Panc1 (cell line): ENCODE data around the gene PIGS. TPM values are rescaled to one million over a fixed set of nuclear protein-coding genes. Genes with fewer than 3 reads are reported as not detected.

Source experiments
- ATAC-seq: fragments of 200-7000 bp; cut with Tn5 transposase; 2 replicates; pipeline ENCODE4 v1.9.1; 2020; ENCODE audit warnings: mild to moderate bottlenecking, moderate library complexity
- BruUV-seq: library from RNA; stranded (reverse); fragments of 400-500 nt; replicated peaks from 2 replicates; lab custom pipeline; 2021; lab: Mats Ljungman, UMichigan
- CTCF ChIA-PET: fragments of 300-600 bp; sonication (Branson Sonifier 250); formaldehyde crosslinking; loops from one replicate; lab custom pipeline; 2022; ENCODE audit warnings: antibody characterized with exemption; lab: Charles Lee
- POLR2A ChIA-PET: fragments of 300-600 bp; sonication (Branson Sonifier 250); formaldehyde crosslinking; loops from one replicate; lab custom pipeline; 2022; ENCODE audit warnings: antibody characterized with exemption; lab: Charles Lee
- DNase-seq: peaks from one replicate; pipeline ENCODE4 v3.0.0-alpha.2; 2010; ENCODE audit warnings: low read depth, low spot score
- H3K27ac ChIP-seq: 2 replicates; pipeline ENCODE4 v1.5.1; 2011; ENCODE audit warnings: mild to moderate bottlenecking, low read length, inconsistent platforms
- H3K27me3 ChIP-seq: fragments of 200-500 bp; sonication (Bioruptor generic); 2 replicates; pipeline ENCODE4 v1.6.0; 2014; ENCODE audit warnings: low read length, inconsistent platforms; ENCODE audit not compliant: control insufficient read depth, insufficient read depth
- H3K36me3 ChIP-seq: fragments of 200-500 bp; sonication (Bioruptor generic); 2 replicates; pipeline ENCODE4 v1.5.1; 2014; ENCODE audit warnings: inconsistent platforms, mild to moderate bottlenecking, low read length, moderate library complexity; ENCODE audit not compliant: control insufficient read depth, insufficient read depth
- H3K4me1 ChIP-seq: 2 replicates; pipeline ENCODE4 v1.5.1; 2011; ENCODE audit warnings: inconsistent platforms, mild to moderate bottlenecking, low read length, moderate library complexity; ENCODE audit not compliant: control insufficient read depth, insufficient read depth
- H3K4me3 ChIP-seq, 2 experiments: 2 replicates each; pipeline ENCODE4 v1.5.1; 2011 to 2012; ENCODE audit warnings: low read depth in 2 of 2, low read length in 2 of 2, mild to moderate bottlenecking in 2 of 2, inconsistent platforms in 1 of 2, moderate library complexity in 1 of 2
- H3K9me3 ChIP-seq: fragments of 200-500 bp; sonication (Bioruptor generic); 2 replicates; pipeline ENCODE4 v1.5.1; 2014; ENCODE audit warnings: low read depth, mild to moderate bottlenecking, inconsistent platforms, low read length, moderate library complexity; ENCODE audit not compliant: control insufficient read depth, insufficient read depth
- POLR2AphosphoS5 ChIP-seq: IDR thresholded peaks from 2 replicates; pipeline ENCODE4 v1.6.1; 2012; ENCODE audit warnings: mild to moderate bottlenecking, low read depth, low read length, moderate library complexity
- SIN3A ChIP-seq: IDR thresholded peaks from 2 replicates; pipeline ENCODE4 v1.6.1; 2012; ENCODE audit warnings: low read depth, mild to moderate bottlenecking, low read length, moderate library complexity, borderline replicate concordance; ENCODE audit not compliant: insufficient read depth
- TCF7L2 ChIP-seq: IDR thresholded peaks from 2 replicates; pipeline ENCODE4 v1.6.1; 2011; ENCODE audit warnings: mild to moderate bottlenecking, low read depth, low read length, inconsistent platforms
- in situ Hi-C: cut with HindIII; loops from 2 replicates; pipeline ENCODE4 v1.10.0; 2016; ENCODE audit warnings: low sequenced_read_pairs, low pct_unique_long_range_greater_than_20kb
- intact Hi-C: fragments of 100-400 bp; cut with micrococcal nuclease; formaldehyde crosslinking; loops from one replicate; pipeline ENCODE4 v1.10.0; 2022; ENCODE audit not compliant: unreplicated experiment
- total RNA-seq: library from RNA; stranded (reverse); gene quantifications from one replicate; pipeline ENCODE4 v1.2.1, GENCODE V29; 2021; ENCODE audit not compliant: unreplicated experiment
- TF ChIP-seq, protein P1 (sequence below), 2 experiments: IDR thresholded peaks; 2 replicates each; pipeline ENCODE4 v1.6.1; 2011 to 2012; ENCODE audit warnings: low read depth in 2 of 2, control low read depth in 1 of 2, low read length in 1 of 2, mild to moderate bottlenecking in 1 of 2, moderate library complexity in 1 of 2; ENCODE audit not compliant: insufficient read depth in 1 of 2
- TF ChIP-seq, protein P2 (sequence below): fragments of 450-650 bp; IDR thresholded peaks from 2 replicates; pipeline ENCODE4 v1.5.1; 2017; ENCODE audit warnings: mild to moderate bottlenecking

The PIGS gene
- total RNA-seq, 1 experiment from 2014 or later, result 78.8 TPM

DNA sequence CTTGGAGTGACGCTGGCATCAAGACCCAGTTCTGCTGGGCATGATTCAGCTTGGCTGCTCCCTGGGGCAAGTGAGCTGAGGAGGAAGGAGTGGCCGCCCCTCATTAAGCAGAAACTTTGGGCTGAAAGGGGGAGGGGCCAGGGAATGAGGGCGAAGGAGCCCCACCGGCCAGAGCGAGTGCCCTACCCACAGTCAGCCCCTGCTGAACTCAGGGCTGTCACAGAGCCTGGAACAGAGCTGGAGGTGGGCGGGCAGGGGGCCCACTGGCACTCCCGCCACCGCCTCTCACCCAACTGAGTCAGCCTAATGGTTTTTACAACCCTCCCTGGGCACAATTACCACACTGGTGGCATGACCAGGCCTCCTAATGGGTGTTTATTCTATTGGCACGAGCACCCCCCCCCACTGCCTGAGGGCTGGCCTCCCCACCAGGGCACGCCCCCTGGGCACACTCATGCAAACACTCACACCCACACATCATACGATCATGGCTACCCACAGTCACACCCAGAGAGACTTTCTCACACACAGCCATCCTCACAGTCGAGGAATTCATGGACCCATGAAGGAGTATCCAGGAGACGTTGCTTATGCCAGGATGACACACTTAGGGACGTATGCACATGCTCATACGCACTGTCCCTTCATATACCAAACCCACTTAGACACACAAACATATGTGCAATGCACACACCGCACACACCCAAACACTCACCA lies 38.1 kb downstream of the PIGS start:
- Histone ChIP-seq H3K36me3 (no peaks in the 10 kb centered on the region), H3K27ac (no peak overlapping the region), H3K27me3 (no peaks in the 10 kb centered on the region; the same call in 1 of the 2 replicates), H3K4me3 (no peak overlapping the region), H3K9me3 (no peaks in the 10 kb centered on the region), H3K4me1 (no peaks in the 10 kb centered on the region)
- ChIA-PET POLR2A (no interaction called here), CTCF (no interaction called here)
- in situ Hi-C loops, result no loop called here
- ATAC-seq (no peak), DNase-seq (no peak)
- intact Hi-C loops, result no loop called here
- BruUV-seq, result no TSS peak
- TF ChIP-seq, protein P1, sequence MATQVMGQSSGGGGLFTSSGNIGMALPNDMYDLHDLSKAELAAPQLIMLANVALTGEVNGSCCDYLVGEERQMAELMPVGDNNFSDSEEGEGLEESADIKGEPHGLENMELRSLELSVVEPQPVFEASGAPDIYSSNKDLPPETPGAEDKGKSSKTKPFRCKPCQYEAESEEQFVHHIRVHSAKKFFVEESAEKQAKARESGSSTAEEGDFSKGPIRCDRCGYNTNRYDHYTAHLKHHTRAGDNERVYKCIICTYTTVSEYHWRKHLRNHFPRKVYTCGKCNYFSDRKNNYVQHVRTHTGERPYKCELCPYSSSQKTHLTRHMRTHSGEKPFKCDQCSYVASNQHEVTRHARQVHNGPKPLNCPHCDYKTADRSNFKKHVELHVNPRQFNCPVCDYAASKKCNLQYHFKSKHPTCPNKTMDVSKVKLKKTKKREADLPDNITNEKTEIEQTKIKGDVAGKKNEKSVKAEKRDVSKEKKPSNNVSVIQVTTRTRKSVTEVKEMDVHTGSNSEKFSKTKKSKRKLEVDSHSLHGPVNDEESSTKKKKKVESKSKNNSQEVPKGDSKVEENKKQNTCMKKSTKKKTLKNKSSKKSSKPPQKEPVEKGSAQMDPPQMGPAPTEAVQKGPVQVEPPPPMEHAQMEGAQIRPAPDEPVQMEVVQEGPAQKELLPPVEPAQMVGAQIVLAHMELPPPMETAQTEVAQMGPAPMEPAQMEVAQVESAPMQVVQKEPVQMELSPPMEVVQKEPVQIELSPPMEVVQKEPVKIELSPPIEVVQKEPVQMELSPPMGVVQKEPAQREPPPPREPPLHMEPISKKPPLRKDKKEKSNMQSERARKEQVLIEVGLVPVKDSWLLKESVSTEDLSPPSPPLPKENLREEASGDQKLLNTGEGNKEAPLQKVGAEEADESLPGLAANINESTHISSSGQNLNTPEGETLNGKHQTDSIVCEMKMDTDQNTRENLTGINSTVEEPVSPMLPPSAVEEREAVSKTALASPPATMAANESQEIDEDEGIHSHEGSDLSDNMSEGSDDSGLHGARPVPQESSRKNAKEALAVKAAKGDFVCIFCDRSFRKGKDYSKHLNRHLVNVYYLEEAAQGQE (IDR thresholded peaks at IDR 0.05; ENCODE audit: insufficient read depth in 1 of 2, low read depth in 2 of 2, low read length in 1 of 2), result no peak
- TF ChIP-seq SIN3A, result no peak
- TF ChIP-seq TCF7L2, result no peak
- TF ChIP-seq, protein P2, sequence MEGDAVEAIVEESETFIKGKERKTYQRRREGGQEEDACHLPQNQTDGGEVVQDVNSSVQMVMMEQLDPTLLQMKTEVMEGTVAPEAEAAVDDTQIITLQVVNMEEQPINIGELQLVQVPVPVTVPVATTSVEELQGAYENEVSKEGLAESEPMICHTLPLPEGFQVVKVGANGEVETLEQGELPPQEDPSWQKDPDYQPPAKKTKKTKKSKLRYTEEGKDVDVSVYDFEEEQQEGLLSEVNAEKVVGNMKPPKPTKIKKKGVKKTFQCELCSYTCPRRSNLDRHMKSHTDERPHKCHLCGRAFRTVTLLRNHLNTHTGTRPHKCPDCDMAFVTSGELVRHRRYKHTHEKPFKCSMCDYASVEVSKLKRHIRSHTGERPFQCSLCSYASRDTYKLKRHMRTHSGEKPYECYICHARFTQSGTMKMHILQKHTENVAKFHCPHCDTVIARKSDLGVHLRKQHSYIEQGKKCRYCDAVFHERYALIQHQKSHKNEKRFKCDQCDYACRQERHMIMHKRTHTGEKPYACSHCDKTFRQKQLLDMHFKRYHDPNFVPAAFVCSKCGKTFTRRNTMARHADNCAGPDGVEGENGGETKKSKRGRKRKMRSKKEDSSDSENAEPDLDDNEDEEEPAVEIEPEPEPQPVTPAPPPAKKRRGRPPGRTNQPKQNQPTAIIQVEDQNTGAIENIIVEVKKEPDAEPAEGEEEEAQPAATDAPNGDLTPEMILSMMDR, result no peak
- no peak for TF ChIP-seq POLR2AphosphoS5

DNA sequence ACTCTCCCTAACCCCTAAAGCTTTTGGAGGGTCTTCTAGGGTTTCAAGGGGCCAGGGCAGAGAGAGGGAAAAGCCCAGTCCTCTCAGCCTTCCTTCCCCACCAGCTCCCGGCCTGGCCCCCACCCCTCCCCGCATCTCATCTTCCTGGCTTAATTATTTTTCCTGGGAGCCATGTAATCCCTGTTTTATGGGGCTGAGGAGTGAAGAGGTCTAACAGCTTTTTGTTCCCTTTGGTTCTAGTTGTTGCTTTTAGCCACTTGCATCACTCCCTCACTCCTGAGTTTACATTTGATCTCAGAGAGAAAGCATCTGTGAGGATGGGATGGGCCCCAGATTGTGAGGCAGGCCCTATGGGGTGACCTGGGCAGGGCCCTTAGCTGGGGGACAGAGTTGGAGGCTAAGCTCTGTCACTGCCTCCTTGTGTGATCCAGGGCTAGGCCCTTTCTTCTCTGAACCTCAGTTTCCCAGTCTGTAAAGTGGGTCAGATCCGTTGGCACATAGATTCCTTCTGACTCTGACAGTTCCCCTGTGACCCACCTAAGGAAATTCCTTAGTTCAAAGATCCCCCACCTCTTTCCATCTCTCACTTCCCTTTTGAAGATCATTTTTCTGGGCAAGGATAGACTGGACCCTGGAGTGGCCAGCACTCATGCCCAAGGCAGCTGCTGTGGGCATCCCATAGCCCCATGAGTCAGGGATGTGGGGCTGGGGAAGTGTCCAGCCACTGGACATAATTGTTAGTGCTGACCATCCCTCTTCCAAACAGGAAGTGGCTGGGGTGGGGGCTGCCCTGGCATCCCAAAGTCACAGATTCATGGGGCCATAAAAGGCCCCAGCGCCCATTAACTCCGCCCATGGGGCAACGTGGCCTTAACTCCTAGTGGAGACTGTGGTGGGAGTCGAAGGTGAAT lies 39.0 kb downstream of the PIGS start:
- H3K27me3 ChIP-seq, result no peaks in the 10 kb centered on the region; the same call in 1 of the 2 replicates
- DNase-seq, result no peak
- ChIA-PET CTCF (interaction anchor here (0.6 kb wide), 1 partner anchor 146 kb away, joined by 8 read pairs; no protein-coding TSS in a partner anchor), POLR2A (no interaction called here)
- no TSS peak for BruUV-seq
- TF ChIP-seq TCF7L2, result no peak
- no peak for TF ChIP-seq SIN3A
- TF ChIP-seq POLR2AphosphoS5, result no peak
- TF ChIP-seq, protein P2, result no peak
- TF ChIP-seq, protein P1 (IDR thresholded peaks at IDR 0.05; ENCODE audit: insufficient read depth in 1 of 2, low read depth in 2 of 2, low read length in 1 of 2), result no peak
- no peaks in the 10 kb centered on the region for H3K36me3 ChIP-seq
- H3K4me3 ChIP-seq, result no peak overlapping the region
- no peaks in the 10 kb centered on the region for H3K9me3 ChIP-seq
- H3K4me1 ChIP-seq, result no peaks in the 10 kb centered on the region
- H3K27ac ChIP-seq, result no peak overlapping the region
- in situ Hi-C loops, result no loop called here
- intact Hi-C loops, result no loop called here
- ATAC-seq, result no peak
